K562 (cell line): ENCODE data around the gene ADD1. TPM values are rescaled to one million over a fixed set of nuclear protein-coding genes. Genes with fewer than 3 reads are reported as not detected.

Source experiments
- ARNT ChIP-seq, 2 experiments: fragments of 450-650 bp; IDR thresholded peaks; 2 replicates each; pipeline ENCODE4 v1.6.1; 2016; ENCODE audit warnings: mild to moderate bottlenecking in 1 of 2
- DACH1 ChIP-seq: fragments of 450-650 bp; IDR thresholded peaks from 2 replicates; pipeline ENCODE4 v1.6.1; 2018; ENCODE audit not compliant: partially characterized antibody
- GATAD2B ChIP-seq: fragments of 450-650 bp; IDR thresholded peaks from 2 replicates; pipeline ENCODE4 v1.6.1; 2017; ENCODE audit warnings: mild to moderate bottlenecking, borderline replicate concordance
- NFRKB ChIP-seq: fragments of 450-650 bp; IDR thresholded peaks from 2 replicates; pipeline ENCODE4 v1.6.1; 2016; ENCODE audit warnings: low read depth
- PHTF2 ChIP-seq: fragments of 250-450 bp; sonication (Bioruptor Pico); IDR thresholded peaks from 2 replicates; pipeline ENCODE4 v1.5.0; 2021; ENCODE audit warnings: mild to moderate bottlenecking
- RBM22 ChIP-seq: fragments of 200-400 bp; formaldehyde crosslinking; IDR thresholded peaks from 2 replicates; pipeline ENCODE4 v1.6.1; 2018; ENCODE audit warnings: low read length, low read depth; ENCODE audit not compliant: poor library complexity, severe bottlenecking
- RNF2 ChIP-seq: sonication (generic); IDR thresholded peaks from 2 replicates; pipeline ENCODE4 v1.6.1; 2016
- RUNX1 ChIP-seq: sonication (generic); IDR thresholded peaks from 2 replicates; pipeline ENCODE4 v1.6.1; 2016; ENCODE audit warnings: antibody characterized with exemption, low read depth
- WHSC1 ChIP-seq: IDR thresholded peaks from one replicate; pipeline ENCODE4 v1.6.1; 2012; ENCODE audit warnings: low read length, control low read depth, inconsistent platforms
- polyA plus RNA-seq, 8 experiments: library from polyadenylated mRNA; depleted of rRNA in 4 of 8; stranded (reverse) in 5 of 8; unstranded in 3 of 8; fragments of >200 nt; fragmentation: Nextera tagmentation in 2 of 8; fragmentation: Illumina TruSeq in 1 of 8; extraction: Ambion mirVana in 2 of 8; extraction: Trizol in 1 of 8; gene quantifications; 2 replicates each; pipeline versions ENCODE4 v1.2.1 to v1.2.3, GENCODE V29; 2011 to 2014; ENCODE audit warnings: inconsistent platforms in 1 of 8, missing spikeins in 1 of 8
- total RNA-seq, 7 experiments: library from RNA; depleted of rRNA in 6 of 7; stranded (reverse); fragments of >200 nt in 6 of 7; fragmentation: Illumina TruSeq in 2 of 7; extraction: Trizol in 2 of 7; gene quantifications; 2 replicates each; pipeline versions ENCODE4 v1.2.1 to v1.2.3, GENCODE V29; 2011 to 2021; ENCODE audit warnings: low replicate concordance in 1 of 7
- TF ChIP-seq, protein P1 (sequence below): fragments of 250-450 bp; sonication (Bioruptor Pico); IDR thresholded peaks from 2 replicates; pipeline ENCODE4 v1.4.0; 2020
- TF ChIP-seq, protein P2 (sequence below): fragments of 250-450 bp; sonication (Bioruptor Pico); IDR thresholded peaks from 2 replicates; pipeline ENCODE4 v1.5.0; 2022; ENCODE audit warnings: mild to moderate bottlenecking
- TF ChIP-seq, protein P3 (sequence below): fragments of 250-450 bp; sonication (Bioruptor Pico); IDR thresholded peaks from 2 replicates; pipeline ENCODE4 v1.4.0; 2020; ENCODE audit warnings: borderline replicate concordance

The ADD1 gene
- total and polyA plus RNA-seq, 9 of the 15 experiments (the other 6 are each of a cell fraction or from before 2014, with no cell fraction given) = 17.5 to 153 (median 74.0) TPM

DNA sequence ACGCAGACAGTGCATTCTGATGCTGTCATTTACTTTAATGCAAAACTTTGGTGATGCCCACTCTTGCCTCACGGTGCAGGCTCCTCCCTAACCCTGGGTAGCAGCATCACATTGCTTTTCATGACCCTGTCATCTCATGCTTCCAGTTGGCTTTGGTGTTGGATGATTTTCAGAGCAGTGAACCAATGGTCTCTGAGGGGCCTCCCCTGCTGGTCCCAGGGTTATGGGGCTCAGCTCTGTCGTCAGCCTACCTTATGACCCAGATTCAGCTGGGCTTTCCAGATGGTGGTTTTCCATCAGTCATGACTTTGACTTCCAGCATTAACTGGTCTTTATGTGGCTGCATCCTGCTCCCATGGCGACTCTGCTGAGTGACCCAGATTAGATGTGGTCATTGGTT lies 63.6 kb downstream of the ADD1 start (continued):
- TF ChIP-seq, protein P1, sequence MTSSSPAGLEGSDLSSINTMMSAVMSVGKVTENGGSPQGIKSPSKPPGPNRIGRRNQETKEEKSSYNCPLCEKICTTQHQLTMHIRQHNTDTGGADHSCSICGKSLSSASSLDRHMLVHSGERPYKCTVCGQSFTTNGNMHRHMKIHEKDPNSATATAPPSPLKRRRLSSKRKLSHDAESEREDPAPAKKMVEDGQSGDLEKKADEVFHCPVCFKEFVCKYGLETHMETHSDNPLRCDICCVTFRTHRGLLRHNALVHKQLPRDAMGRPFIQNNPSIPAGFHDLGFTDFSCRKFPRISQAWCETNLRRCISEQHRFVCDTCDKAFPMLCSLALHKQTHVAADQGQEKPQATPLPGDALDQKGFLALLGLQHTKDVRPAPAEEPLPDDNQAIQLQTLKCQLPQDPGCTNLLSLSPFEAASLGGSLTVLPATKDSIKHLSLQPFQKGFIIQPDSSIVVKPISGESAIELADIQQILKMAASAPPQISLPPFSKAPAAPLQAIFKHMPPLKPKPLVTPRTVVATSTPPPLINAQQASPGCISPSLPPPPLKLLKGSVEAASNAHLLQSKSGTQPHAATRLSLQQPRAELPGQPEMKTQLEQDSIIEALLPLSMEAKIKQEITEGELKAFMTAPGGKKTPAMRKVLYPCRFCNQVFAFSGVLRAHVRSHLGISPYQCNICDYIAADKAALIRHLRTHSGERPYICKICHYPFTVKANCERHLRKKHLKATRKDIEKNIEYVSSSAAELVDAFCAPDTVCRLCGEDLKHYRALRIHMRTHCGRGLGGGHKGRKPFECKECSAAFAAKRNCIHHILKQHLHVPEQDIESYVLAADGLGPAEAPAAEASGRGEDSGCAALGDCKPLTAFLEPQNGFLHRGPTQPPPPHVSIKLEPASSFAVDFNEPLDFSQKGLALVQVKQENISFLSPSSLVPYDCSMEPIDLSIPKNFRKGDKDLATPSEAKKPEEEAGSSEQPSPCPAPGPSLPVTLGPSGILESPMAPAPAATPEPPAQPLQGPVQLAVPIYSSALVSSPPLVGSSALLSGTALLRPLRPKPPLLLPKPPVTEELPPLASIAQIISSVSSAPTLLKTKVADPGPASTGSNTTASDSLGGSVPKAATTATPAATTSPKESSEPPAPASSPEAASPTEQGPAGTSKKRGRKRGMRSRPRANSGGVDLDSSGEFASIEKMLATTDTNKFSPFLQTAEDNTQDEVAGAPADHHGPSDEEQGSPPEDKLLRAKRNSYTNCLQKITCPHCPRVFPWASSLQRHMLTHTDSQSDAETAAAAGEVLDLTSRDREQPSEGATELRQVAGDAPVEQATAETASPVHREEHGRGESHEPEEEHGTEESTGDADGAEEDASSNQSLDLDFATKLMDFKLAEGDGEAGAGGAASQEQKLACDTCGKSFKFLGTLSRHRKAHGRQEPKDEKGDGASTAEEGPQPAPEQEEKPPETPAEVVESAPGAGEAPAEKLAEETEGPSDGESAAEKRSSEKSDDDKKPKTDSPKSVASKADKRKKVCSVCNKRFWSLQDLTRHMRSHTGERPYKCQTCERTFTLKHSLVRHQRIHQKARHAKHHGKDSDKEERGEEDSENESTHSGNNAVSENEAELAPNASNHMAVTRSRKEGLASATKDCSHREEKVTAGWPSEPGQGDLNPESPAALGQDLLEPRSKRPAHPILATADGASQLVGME = no peak
- TF ChIP-seq, protein P2, sequence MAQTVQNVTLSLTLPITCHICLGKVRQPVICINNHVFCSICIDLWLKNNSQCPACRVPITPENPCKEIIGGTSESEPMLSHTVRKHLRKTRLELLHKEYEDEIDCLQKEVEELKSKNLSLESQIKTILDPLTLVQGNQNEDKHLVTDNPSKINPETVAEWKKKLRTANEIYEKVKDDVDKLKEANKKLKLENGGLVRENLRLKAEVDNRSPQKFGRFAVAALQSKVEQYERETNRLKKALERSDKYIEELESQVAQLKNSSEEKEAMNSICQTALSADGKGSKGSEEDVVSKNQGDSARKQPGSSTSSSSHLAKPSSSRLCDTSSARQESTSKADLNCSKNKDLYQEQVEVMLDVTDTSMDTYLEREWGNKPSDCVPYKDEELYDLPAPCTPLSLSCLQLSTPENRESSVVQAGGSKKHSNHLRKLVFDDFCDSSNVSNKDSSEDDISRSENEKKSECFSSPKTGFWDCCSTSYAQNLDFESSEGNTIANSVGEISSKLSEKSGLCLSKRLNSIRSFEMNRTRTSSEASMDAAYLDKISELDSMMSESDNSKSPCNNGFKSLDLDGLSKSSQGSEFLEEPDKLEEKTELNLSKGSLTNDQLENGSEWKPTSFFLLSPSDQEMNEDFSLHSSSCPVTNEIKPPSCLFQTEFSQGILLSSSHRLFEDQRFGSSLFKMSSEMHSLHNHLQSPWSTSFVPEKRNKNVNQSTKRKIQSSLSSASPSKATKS (CRISPR knock-in tag) = no peak
- TF ChIP-seq WHSC1 (no peak), PHTF2 (CRISPR knock-in tag) (no peak), DACH1 (no peak), ARNT (IDR thresholded peaks at IDR 0.05) (no peak), RUNX1 (no peak), NFRKB (no peak), GATAD2B (no peak), RBM22 (no peak), RNF2 (no peak)
- TF ChIP-seq, protein P3, sequence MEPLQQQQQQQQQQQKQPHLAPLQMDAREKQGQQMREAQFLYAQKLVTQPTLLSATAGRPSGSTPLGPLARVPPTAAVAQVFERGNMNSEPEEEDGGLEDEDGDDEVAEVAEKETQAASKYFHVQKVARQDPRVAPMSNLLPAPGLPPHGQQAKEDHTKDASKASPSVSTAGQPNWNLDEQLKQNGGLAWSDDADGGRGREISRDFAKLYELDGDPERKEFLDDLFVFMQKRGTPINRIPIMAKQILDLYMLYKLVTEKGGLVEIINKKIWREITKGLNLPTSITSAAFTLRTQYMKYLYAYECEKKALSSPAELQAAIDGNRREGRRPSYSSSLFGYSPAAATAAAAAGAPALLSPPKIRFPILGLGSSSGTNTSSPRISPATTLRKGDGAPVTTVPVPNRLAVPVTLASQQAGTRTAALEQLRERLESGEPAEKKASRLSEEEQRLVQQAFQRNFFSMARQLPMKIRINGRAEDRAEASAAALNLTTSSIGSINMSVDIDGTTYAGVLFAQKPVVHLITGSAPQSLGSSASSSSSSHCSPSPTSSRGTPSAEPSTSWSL (CRISPR knock-in tag) = no peak
